ENCODE data around the gene DTNB.
"Not testable (repeated sequence)": the region's sequence is repeated elsewhere in the genome, so short reads cannot be mapped to it uniquely, and the experiment has no call there.

Gene DTNB

GRCh38 chr2:25589676-25590205 lies 83.6 kb downstream of the DTNB start:
- DNase-seq (ENCODE audit: low read depth in 3 of 3), result no peak

DNA sequence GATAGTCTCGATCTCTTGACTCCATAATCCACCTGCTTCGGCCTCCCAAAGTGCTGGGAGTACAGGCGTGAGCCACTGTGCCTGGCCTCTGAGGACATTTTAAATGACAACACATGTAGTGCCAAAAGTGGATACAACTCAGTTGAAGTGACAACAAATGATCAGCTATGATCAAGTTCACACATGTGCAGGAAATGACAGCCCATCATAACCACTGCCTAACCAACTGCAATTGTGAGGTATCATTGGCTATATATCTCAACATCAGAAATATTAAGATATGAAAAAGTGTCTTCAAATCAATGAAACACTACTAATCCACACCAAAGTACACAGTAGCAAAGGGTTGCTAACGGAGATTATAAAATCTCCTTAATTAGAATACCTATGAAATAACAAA lies 84.8 kb downstream of the DTNB start:
- no peak for DNase-seq (ENCODE audit: low read depth in 3 of 3)

- peak in 1 of 3 donors; percentile 24 for DNase-seq (ENCODE audit: low read depth in 3 of 3)
Observed at GRCh38 chr2:25587361-25587760, 86.0 kb downstream of the DTNB start.

DNA sequence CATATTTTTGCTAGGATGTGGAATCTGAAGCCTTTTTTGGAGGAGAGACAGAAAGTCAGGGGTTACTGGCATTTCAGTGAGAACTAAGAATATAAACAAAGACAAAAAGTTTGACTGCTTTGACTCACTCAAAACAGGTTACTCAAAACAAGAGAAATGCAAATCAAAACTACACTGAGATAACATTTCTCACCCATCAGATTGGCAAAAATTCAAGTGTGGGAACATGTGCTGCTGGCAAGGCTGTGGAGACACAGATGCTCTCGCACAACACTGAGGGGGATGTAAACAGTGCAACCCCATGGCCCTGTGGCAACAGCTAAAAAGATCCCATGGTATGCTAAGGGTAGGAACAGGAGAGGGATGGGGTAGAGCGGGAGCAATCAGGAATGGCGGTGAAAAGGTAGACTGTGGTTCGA lies 86.6 kb downstream of the DTNB start:
- DNase-seq (ENCODE audit: low read depth in 3 of 3), result peak in 1 of 3 donors; percentile 21

- no peak for DNase-seq (ENCODE audit: low read depth in 3 of 3)
Observed at GRCh38 chr2:25585189-25585588, 88.2 kb downstream of the DTNB start.

DNA sequence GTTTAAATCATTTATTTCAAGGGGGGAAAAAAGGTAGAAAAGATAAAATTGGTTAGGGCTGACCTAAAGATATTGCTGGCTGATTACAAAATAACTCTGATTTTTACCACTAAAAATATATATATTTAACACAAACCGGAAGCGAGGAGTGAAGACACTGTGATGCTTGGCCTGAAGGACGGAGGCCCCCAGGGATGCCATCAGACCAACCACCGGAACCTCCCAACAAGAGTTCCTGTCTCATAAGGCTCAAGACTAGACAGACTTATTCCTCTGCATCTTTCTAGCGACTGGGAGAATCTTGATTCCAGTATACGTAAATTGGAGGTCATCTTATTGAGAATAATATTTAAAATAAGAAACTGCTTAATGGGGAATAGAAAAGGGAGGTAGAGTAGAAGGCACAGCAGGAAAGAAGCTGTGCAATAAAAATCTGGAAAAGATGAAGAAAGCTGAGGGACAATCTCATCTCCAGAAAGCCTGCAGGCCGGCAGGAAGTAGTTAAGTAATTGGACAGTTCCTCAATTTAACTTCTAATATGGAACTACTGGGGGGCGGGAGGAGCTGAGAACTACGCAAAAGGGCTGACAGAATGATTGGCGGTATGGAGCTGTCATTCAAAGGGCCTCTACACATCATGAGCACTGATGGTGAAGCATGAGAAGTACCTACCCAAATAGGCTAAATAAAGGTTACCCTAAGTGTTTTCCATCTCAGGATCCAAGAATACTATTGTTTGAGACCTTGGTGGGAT lies 91.1 kb downstream of the DTNB start:
- no peak for DNase-seq (ENCODE audit: low read depth in 3 of 3)

GRCh38 chr2:25576596-25576995 lies 96.8 kb downstream of the DTNB start:
- no peak for DNase-seq (ENCODE audit: low read depth in 3 of 3)

DNA sequence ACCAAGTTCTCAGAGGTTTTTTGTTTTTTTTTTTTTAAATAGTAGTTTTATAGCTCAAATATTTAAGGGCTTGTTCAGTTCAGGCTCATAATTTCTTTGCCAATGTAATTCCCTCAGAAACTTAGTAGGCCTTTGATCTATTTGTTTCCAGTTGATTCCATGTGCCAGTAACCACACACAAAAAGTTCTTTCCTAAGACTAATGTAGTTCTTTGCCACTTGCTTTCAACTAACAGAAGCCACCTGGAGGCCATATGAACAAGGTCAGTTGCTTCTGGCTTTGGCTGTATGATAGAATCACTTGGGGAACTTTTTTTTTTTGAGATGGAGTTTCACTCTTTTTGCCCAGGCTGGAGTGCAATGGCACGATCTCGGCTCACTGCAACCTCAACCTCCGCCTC lies 100.7 kb downstream of the DTNB start:
- no peak for DNase-seq (ENCODE audit: low read depth in 3 of 3)

DNA sequence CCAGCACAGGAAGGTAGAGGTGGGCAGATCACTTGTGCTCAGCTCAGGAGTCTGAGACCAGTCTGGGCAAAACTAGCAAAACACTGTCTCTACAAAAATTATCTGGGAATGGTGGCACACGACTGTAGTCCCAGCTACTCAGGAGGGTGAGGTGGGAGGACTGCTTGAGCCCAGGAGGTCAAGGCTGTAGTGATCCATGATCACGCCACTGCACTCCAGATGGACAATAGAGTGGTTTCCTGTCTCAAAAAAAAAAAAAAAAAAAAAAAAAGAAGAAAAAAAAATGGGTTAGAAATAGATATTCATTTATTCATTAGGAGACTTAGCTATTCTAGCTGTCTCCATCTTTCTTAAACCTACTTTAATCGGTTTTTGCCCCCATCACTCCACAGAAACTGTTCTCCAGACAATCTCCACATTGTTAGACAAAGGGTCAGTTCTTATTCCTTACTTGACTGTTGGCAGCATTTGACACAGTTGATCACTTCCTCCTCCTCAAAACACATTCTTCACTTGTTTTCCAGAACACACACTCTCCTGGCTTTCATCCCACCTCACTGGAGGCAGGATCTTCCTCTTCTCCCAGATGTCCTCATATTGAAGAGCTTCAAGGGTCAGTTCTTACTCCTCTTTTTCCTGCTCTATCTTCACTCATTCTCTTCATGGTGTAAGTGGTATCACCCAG lies 103.1 kb downstream of the DTNB start:
- DNase-seq (ENCODE audit: low read depth in 3 of 3), result no peak

GRCh38 chr2:25567406-25567805 lies 106.0 kb downstream of the DTNB start:
- no peak for DNase-seq (ENCODE audit: low read depth in 3 of 3)

DNA sequence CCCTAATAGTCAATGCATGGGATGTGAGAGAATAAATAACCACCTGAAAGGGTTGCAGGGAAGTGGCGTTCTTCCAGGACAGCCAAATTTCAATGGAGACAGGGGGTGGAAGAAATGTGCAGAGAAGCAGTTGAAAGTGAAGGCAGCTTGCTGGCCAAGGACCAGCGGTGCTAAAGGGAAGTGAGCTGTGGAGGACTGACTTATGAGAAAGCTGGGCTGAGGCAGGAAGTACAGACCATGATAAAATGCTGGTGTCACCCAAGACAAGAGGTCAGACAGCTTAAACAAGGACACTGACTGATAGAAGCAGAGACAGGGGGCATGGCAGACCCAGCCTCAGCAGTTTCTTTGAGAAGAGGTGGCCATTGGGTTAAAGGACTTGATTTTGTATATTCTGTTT lies 106.7 kb downstream of the DTNB start:
- DNase-seq (ENCODE audit: low read depth in 3 of 3), result no peak

GRCh38 chr2:25566094-25566493 lies 107.3 kb downstream of the DTNB start:
- no peak for DNase-seq (ENCODE audit: low read depth in 3 of 3)

GRCh38 chr2:25561136-25561850 lies 112.1 kb downstream of the DTNB start:
- peak in 1 of 3 donors; percentile 27 for DNase-seq (ENCODE audit: low read depth in 3 of 3)

DNA sequence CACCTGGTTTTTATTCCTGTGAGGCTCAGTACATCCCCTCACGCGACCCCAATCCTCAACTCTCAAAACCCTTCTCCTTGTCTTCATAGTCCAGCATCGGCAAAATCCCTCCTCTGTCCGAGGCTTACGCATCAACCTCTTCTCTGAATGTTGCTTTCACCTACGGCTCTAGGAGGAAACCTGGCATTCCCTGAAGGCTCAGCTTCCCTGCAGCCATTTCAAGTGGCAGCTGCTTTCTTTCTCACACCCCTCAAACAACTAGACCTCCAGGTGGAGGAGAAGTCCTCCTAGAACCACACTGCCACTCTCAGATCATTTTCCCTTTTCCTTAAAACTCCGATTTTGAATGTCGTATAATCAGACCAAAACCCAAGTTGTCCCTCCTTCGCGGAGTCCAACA lies 114.2 kb downstream of the DTNB start:
- DNase-seq (ENCODE audit: low read depth in 3 of 3), result no peak

GRCh38 chr2:25558262-25558661 lies 115.1 kb downstream of the DTNB start:
- peak in 1 of 3 donors; percentile 30 for DNase-seq (ENCODE audit: low read depth in 3 of 3)

DNA sequence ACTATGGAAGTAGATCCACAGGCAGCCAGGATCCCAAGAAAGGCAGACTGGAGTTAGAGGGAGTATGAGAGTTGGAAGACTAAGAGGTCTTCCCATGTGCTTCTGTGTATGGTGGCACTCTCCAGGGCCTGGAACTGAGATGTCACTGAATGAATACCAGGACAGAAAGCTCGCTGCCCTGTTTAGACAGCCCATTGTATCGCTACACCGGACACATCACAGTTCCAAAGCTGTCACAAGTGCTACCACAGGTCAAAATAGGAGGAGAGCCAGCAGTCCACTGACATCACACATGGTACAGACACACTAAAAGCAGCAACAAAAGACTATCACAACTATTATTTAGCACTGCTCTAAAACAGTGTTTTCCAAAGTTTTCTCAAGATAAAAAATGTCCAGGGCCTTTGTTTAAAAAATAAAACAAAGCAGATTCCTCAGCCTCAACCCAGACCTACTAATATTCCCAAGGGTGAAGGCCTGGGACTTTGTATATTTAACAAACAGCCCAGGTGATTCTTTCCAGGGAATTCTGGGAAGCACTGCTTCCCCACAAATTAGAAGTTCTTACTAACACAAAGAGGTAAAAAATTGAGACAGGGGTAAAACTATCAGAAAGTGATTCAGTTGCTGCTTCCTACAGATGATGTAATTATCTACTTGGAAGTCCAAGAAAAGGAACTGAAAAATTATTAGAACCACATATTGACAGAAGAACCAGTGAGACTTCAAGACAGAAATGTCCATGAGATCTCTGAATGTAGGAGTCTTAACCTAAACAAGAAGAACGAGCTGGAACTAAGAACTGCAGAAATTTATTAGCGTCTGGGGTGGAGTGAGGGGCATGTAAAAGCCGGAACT lies 116.0 kb downstream of the DTNB start:
- DNase-seq (ENCODE audit: low read depth in 3 of 3), result no peak

DNA sequence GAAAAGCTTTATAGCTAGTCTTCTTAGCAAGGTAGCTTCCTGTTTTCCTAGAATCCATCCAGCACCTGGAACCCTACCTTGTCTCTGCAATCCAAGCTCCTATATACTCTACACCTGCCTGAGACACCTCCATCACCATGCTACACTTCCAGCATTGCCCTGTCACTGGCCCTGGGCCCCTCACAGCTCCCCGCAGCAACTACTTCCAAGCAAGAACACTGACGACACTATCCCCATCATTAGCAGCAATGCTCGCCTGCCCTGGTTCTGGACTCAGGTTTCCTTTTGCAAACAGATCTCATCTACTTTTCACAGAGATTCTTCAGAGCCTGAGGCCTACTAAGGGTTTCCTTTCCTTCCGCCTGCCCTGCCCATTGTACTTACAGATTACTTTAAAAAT lies 121.1 kb downstream of the DTNB start:
- no peak for DNase-seq (ENCODE audit: low read depth in 3 of 3)

- no peak for DNase-seq (ENCODE audit: low read depth in 3 of 3)
Observed at GRCh38 chr2:25551316-25551715, 122.1 kb downstream of the DTNB start.

GRCh38 chr2:25549571-25549970 lies 123.8 kb downstream of the DTNB start:
- DNase-seq (ENCODE audit: low read depth in 3 of 3), result not testable (repeated sequence)

DNA sequence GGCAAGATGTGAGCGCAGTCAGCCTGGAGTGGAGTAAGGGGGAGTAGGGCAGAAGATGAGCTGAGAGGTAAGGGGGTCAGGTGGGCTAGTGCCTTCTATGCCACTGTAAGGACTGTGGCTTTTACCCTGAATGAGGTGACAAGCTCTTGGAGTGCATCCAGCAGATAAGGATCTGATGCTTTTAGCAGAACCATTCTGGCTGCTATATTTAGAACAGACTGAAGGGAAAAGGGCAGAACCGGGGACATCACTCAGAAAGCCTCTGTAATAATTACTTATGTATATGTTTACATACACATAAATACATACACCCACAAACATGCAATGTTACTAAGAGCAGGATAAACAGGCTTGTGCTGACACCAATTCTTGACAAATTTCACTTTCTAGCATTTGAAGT lies 124.8 kb downstream of the DTNB start:
- DNase-seq (ENCODE audit: low read depth in 3 of 3), result no peak

DNA sequence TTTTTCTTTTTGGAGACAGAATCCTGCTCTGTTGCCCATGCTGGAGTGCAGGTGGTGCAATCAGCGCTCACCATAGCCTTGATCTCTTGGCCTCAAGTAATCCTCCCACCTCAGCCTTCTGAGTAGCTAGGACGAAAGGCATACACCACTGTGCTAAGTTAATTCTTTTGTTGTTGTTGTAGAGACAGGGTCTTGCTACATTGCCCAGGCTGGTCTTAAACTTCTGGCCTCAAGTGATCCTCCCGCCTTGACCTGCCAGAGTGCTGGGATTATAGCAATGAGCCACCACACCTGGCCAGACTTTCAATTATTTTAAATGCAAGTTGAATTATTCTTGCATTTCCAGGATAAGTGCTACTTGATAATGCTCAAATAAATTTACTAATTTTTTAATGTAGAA lies 126.5 kb downstream of the DTNB start:
- DNase-seq (ENCODE audit: low read depth in 3 of 3), result no peak

DNA sequence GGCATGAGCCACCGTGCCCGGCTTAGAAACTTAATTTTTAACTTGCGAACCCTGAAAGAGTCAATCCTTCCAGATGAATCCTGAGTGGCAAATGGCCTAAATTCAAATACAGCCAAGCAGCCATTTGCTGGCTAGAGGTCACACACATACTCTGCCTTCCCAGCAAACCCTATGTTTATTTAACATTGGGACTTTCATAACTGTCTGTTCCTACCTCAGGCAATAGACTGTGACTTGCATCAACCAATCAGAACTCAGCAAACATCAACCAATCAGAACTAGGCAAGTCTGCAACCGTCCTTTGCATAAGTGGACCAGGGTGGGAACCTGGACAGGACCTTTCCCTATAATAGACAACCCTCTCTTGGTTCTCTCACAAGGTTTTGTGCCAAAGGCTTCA lies 127.5 kb downstream of the DTNB start:
- DNase-seq (ENCODE audit: low read depth in 3 of 3), result no peak

Measured in stimulated activated CD4-positive, alpha-beta T cell treated with anti-CD3 and anti-CD28 coated beads, TNF-alpha, amount 100 ng/mL, for 48 hours (primary cell).